Hepatocyte (in vitro differentiated cells): ENCODE results near the gene MAPKAP1. TPM values are rescaled to one million over a fixed set of nuclear protein-coding genes. Genes with fewer than 3 reads are reported as not detected.

Experiments used
- DNase-seq: peaks from one replicate; pipeline ENCODE4 v3.0.0-alpha.2; 2016; ENCODE audit warnings: low spot score
- H2AFZ ChIP-seq: fragments of 200-600 bp; sonication (generic); 2 replicates; pipeline ENCODE4 v1.6.0; 2016; ENCODE audit warnings: antibody characterized with exemption, mild to moderate bottlenecking
- H3K27ac ChIP-seq: fragments of 200-600 bp; sonication (generic); 2 replicates; pipeline ENCODE4 v1.5.1; 2016; ENCODE audit warnings: mild to moderate bottlenecking
- H3K27me3 ChIP-seq: fragments of 200-600 bp; sonication (generic); 2 replicates; pipeline ENCODE4 v1.6.1; 2016
- H3K36me3 ChIP-seq: fragments of 200-600 bp; sonication (generic); replicated peaks from 2 replicates; pipeline ENCODE4 v1.5.1; 2016; ENCODE audit warnings: low read depth; ENCODE audit not compliant: insufficient read depth
- H3K4me1 ChIP-seq: fragments of 200-600 bp; sonication (generic); 2 replicates; pipeline ENCODE4 v1.5.1; 2016; ENCODE audit warnings: mild to moderate bottlenecking, moderate library complexity; ENCODE audit not compliant: insufficient read depth
- H3K4me2 ChIP-seq: fragments of 200-600 bp; sonication (generic); 2 replicates; pipeline ENCODE4 v1.6.0; 2016
- H3K4me3 ChIP-seq: fragments of 200-600 bp; sonication (generic); 2 replicates; pipeline ENCODE4 v1.5.1; 2016; ENCODE audit warnings: mild to moderate bottlenecking
- H3K79me2 ChIP-seq: fragments of 200-600 bp; sonication (generic); 2 replicates; pipeline ENCODE4 v1.6.0; 2017; ENCODE audit warnings: mild to moderate bottlenecking
- H3K9me2 ChIP-seq: fragments of 200-600 bp; sonication (generic); replicated peaks from 2 replicates; pipeline ENCODE4 v1.6.0; 2017; ENCODE audit warnings: mild to moderate bottlenecking; ENCODE audit not compliant: insufficient read depth
- H3K9me3 ChIP-seq: fragments of 200-600 bp; sonication (generic); 2 replicates; pipeline ENCODE4 v1.5.1; 2016; ENCODE audit warnings: low read depth, mild to moderate bottlenecking
- H4K20me1 ChIP-seq: fragments of 200-600 bp; sonication (generic); 2 replicates; pipeline ENCODE4 v1.6.0; 2016; ENCODE audit warnings: mild to moderate bottlenecking; ENCODE audit not compliant: insufficient read depth, poor library complexity, severe bottlenecking
- CTCF ChIP-seq: fragments of 200-600 bp; sonication (generic); IDR thresholded peaks from 2 replicates; pipeline ENCODE4 v1.5.1; 2016; ENCODE audit warnings: antibody characterized with exemption, mild to moderate bottlenecking; ENCODE audit not compliant: poor library complexity
- EZH2 ChIP-seq: fragments of 200-600 bp; sonication (generic); IDR thresholded peaks from 2 replicates; pipeline ENCODE4 v1.6.1; 2016; ENCODE audit warnings: antibody characterized with exemption, mild to moderate bottlenecking, borderline replicate concordance
- EZH2phosphoT487 ChIP-seq: fragments of 200-600 bp; sonication (generic); IDR thresholded peaks from one replicate; pipeline ENCODE4 v1.6.1; 2018; ENCODE audit warnings: antibody characterized with exemption, mild to moderate bottlenecking, low read depth, moderate library complexity; ENCODE audit not compliant: unreplicated experiment, severe bottlenecking
- WGBS: methylation state at CpG from one replicate; pipeline ENCODE4 v1.1.6; 2016; ENCODE audit warnings: low lambda C conversion rate; ENCODE audit errors: missing lambda C conversion rate; 5-methylcytosine and 5-hydroxymethylcytosine counted together
- polyA plus RNA-seq: library from polyadenylated mRNA; unstranded; fragments of >200 nt; fragmentation: Nextera tagmentation; extraction: Ambion mirVana; gene quantifications from 2 replicates; pipeline ENCODE4 v1.2.1, GENCODE V29; 2016
- total RNA-seq: library from RNA; depleted of rRNA; stranded (reverse); fragments of >200 nt; gene quantifications from 2 replicates; pipeline ENCODE4 v1.2.3, GENCODE V29; 2014

Gene MAPKAP1
- total and polyA plus RNA-seq, 2 experiments from 2014 or later, result 74.5 to 79.4 TPM

- no peak overlapping the region for H3K4me2 ChIP-seq
- H3K9me3 ChIP-seq, result no peaks in the 10 kb centered on the region
- TF ChIP-seq CTCF, result no peak
- no peak for TF ChIP-seq EZH2phosphoT487
- no peak for TF ChIP-seq EZH2
- H3K9me2 ChIP-seq, result no peaks in the 10 kb centered on the region
- H2AFZ ChIP-seq, result no peak overlapping the region
- H3K4me1 ChIP-seq, result no peaks in the 10 kb centered on the region
- DNase-seq, result no peak
- peaks cover 57% of the 10 kb centered on the region for H3K79me2 ChIP-seq
- peaks cover 4% of the 10 kb centered on the region for H4K20me1 ChIP-seq
- H3K27ac ChIP-seq, result no peak overlapping the region
- WGBS, result 99% methylated on average over 5 of the region's 5 CpGs
- H3K36me3 ChIP-seq, result no peaks in the 10 kb centered on the region
- H3K27me3 ChIP-seq, result no peaks in the 10 kb centered on the region
- no peak overlapping the region for H3K4me3 ChIP-seq
Measured at GRCh38 chr9:125620216-125620615, 86.8 kb downstream of the MAPKAP1 start.

- Histone ChIP-seq H3K36me3 (no peaks in the 10 kb centered on the region), H3K9me3 (no peaks in the 10 kb centered on the region), H3K27me3 (no peaks in the 10 kb centered on the region), H3K4me1 (no peaks in the 10 kb centered on the region), H3K27ac (no peak overlapping the region), H2AFZ (no peak overlapping the region), H3K4me3 (no peak overlapping the region), H4K20me1 (peaks cover 4% of the 10 kb centered on the region), H3K9me2 (no peaks in the 10 kb centered on the region), H3K4me2 (no peak overlapping the region), H3K79me2 (peaks cover 83% of the 10 kb centered on the region)
- 90% methylated on average over 5 of the region's 5 CpGs for WGBS
- no peak for DNase-seq
- TF ChIP-seq EZH2phosphoT487, result no peak
- no peak for TF ChIP-seq EZH2
- no peak for TF ChIP-seq CTCF
Measured at GRCh38 chr9:125617087-125617486, 89.9 kb downstream of the MAPKAP1 start.

GRCh38 chr9:125613141-125613540 lies 93.9 kb downstream of the MAPKAP1 start:
- Histone ChIP-seq H3K79me2 (peaks cover 65% of the 10 kb centered on the region), H3K4me1 (no peaks in the 10 kb centered on the region), H4K20me1 (peaks cover 6% of the 10 kb centered on the region), H3K27me3 (no peaks in the 10 kb centered on the region), H3K4me2 (no peak overlapping the region), H2AFZ (no peak overlapping the region), H3K9me2 (no peaks in the 10 kb centered on the region), H3K27ac (no peak overlapping the region), H3K9me3 (no peaks in the 10 kb centered on the region), H3K4me3 (no peak overlapping the region), H3K36me3 (no peaks in the 10 kb centered on the region)
- 91% methylated on average over 4 of the region's 4 CpGs for WGBS
- TF ChIP-seq EZH2 (no peak), EZH2phosphoT487 (no peak), CTCF (no peak)
- no peak for DNase-seq

GRCh38 chr9:125612616-125613015 lies 94.4 kb downstream of the MAPKAP1 start:
- Histone ChIP-seq H3K9me3 (no peaks in the 10 kb centered on the region), H3K36me3 (no peaks in the 10 kb centered on the region), H3K79me2 (peaks cover 65% of the 10 kb centered on the region), H2AFZ (no peak overlapping the region), H3K4me2 (no peak overlapping the region), H3K9me2 (no peaks in the 10 kb centered on the region), H3K27me3 (no peaks in the 10 kb centered on the region), H4K20me1 (peaks cover 6% of the 10 kb centered on the region), H3K4me1 (no peaks in the 10 kb centered on the region), H3K4me3 (no peak overlapping the region), H3K27ac (no peak overlapping the region)
- no peak for TF ChIP-seq CTCF
- no peak for TF ChIP-seq EZH2phosphoT487
- no peak for TF ChIP-seq EZH2
- DNase-seq, result no peak
